Stimulated activated CD8-positive, alpha-beta memory T cell treated with anti-CD3 and anti-CD28 coated beads, Interleukin-7, amount 100 ng/mL, for 48 hours (primary cell): ENCODE results near the gene OBSCN.
"Not testable (repeated sequence)": the region's sequence is repeated elsewhere in the genome, so short reads cannot be mapped to it uniquely, and the experiment has no call there.

Experiments
- DNase-seq, 2 donors: peaks; one replicate each; pipeline ENCODE4 v3.0.0-alpha.2; 2020; ENCODE audit warnings: low read depth in 1 of 2; ENCODE audit errors: extremely low read depth in 1 of 2

The OBSCN gene

GRCh38 chr1:228185641-228185965 lies 22.2 kb upstream of the OBSCN start:
- no peak for DNase-seq

DNA sequence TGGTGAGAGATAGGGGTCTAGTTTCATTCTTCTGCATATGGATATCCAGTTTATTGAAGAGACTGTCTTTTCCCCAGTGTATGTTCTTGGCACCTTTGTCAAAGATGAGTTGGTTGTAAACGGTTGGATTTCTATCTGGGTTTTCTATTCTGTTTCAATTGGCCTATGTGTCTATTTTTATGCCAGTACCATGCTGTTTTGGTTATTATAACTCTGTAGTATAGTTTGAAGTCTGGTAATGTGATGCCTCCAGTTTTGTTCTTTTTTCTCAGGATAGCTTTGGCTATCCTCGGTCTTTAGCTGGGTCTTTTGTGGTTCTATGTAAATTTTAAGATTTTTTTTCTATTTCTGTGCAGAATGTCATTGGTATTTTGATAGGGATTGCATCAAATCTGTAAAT lies 19.6 kb upstream of the OBSCN start:
- not testable (repeated sequence) for DNase-seq

DNA sequence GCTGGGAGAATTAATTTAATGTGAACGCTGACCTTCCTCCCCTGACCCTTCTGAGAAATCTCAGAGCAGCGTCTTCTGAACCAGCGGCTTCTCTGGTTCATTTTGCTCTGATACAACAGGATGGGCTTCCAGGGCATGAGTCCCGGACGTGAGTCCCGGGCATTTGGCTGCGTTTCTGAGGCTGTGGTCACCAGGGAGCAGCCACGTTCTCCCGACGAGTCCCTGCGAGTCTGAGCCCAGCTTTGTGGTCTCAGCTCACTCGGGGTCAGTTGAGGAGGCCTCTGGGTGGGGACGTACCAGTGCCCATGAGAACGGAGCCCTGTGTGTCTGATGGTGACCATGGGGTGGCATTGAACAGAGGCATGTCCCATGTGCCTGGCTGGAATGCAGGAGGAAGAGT lies 17.7 kb upstream of the OBSCN start:
- DNase-seq = no peak

DNA sequence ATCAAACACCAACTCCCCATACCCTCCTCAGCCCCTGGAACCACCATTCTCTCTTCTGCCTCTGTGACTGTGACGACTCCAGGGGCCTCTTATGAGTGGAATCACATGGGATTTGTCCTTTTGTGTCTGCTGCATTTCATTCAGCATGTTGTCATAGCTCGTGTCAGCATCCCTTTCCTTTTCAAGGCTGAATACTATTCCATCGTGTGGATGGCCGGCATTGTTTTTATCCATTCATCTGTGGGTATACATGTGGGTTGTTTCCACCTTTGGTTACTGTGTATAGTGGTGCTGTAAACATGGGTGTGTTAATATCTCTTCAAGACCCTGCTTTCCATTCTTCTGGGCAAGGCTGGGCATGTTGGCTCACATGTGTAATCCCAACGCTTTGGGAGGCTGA lies 17.1 kb upstream of the OBSCN start:
- no peak for DNase-seq

GRCh38 chr1:228194436-228194835 lies 13.4 kb upstream of the OBSCN start:
- DNase-seq = no peak

GRCh38 chr1:228194921-228195812 lies 12.7 kb upstream of the OBSCN start:
- no peak for DNase-seq

GRCh38 chr1:228197555-228198147 lies 10.2 kb upstream of the OBSCN start:
- DNase-seq = no peak

- DNase-seq = no peak
Observed at GRCh38 chr1:228198977-228199590, 8.8 kb upstream of the OBSCN start.

DNA sequence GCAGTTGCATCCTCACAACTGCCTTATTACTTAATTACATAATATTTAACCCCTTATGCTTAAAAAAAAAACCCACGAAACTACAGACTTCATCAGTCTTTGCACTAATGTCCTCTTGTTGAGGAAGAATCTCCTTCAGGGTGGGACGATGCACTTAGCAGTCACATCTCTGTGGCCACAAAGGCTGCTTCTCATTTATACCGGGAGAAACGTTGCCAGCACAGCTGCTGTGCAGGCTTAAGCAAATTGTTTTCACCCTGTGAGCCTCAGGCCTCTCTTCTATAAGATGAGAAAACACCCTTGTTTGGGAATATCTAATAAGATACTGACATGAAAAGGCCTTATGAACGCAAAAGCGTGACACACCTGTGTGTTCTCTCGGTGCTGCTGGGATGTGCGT lies 2.9 kb upstream of the OBSCN start:
- DNase-seq = no peak

GRCh38 chr1:228205526-228206436 lies 2.1 kb upstream of the OBSCN start:
- no peak for DNase-seq

- no peak for DNase-seq
Observed at GRCh38 chr1:228206582-228207351, 1.1 kb upstream of the OBSCN start.

DNA sequence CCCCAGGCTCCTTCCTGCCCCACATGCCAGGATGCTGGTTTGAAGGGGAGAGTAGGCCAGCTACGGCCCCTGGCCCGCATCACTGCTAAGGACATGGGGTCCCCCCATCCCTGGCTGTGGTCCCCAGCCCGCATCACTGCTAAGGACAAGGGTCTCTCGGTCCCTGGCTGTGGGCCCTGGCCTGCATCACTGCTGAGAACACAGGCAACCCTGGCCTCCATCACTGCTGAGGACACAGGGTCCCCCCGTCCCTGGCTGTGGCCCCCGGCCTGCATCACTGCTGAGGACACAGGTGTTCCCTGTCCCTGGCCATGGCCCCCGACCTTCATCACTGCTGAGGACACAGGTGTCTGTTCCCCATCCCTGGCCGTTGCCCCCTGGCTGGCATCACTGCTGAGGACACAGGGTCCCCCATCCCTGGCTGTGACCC lies 448 bp upstream of the OBSCN start:
- DNase-seq = no peak

- no peak for DNase-seq
Observed at GRCh38 chr1:228208831-228209551, 1.1 kb downstream of the OBSCN start.

GRCh38 chr1:228209657-228210056 lies 1.8 kb downstream of the OBSCN start:
- DNase-seq = no peak

GRCh38 chr1:228210076-228210651 lies 2.3 kb downstream of the OBSCN start:
- DNase-seq = no peak

DNA sequence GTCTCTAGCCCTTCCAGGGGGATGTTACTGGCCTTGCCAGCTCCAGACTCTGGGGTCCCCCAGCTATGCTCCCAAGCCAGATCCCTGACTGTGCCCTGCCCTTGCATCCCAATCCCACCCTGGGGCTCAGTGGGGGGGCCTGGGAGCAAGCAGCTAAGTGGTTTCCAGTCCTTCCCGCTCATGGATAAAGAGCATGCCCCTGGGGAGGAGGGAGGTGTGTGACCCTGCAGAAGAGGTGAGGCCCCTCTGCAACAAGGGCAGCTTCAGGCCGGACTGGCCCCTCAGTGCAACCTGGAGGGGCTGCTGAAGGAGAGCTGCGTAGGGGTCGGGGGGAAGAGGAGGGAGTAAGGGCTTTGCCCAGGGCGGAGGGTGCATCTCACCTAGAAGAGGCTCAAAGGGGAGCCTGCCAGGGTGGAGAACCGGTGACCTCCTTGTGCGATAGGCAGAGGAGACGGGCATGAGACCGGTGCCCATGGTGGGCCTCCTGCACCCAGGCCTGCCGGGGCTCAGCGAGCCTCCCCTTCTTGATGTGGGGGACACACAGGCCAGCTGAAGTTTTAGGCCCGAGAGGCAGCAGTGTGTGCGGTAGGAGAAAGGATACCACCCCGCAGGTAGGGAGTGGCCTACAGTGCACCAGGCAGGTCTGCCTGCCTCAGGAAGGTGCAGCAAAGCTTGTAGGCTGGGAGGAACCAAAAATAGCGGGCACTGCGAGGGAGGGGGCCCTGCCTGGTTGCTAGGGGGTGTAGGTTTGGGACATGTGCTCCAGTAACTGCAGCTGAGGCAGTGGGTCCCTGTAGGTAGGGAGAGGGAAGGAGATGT lies 3.1 kb downstream of the OBSCN start:
- DNase-seq = no peak

DNA sequence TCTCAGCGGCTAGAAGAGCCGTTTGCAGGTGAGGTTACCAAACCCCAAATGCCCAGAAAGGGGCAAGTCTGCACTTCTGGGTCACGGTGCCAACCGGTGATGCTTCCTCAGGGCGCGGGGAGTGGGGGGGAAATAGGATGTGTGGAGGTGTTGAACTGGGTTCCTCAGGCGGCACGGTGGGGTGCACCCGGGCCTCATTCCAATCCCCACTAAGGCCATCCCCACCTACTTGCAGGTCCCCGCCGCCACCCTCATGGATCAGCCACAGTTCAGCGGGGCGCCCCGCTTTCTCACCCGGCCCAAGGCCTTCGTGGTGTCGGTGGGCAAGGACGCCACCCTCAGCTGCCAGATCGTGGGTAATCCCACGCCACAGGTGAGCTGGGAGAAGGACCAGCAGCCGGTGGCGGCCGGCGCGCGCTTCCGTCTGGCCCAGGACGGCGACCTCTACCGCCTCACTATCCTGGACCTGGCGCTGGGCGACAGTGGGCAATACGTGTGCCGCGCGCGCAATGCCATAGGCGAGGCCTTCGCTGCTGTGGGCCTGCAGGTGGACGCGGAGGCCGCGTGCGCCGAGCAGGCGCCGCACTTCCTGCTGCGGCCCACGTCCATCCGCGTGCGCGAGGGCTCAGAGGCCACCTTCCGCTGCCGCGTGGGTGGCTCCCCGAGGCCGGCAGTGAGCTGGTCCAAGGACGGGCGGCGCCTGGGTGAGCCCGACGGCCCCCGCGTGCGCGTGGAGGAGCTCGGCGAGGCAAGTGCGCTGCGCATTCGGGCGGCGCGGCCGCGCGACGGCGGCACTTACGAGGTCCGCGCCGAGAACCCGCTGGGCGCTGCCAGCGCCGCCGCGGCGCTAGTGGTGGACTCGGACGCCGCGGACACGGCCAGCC lies 3.9 kb downstream of the OBSCN start:
- no peak for DNase-seq
